BLaER1 (cell line): Measurements from ENCODE around the gene WNT6.

ENCODE experiments used
- H3K27ac ChIP-seq: shearing (Covaris generic); formaldehyde crosslinking; 2 replicates; pipeline ENCODE4 v1.8.1; 2022
- H3K27me3 ChIP-seq: shearing (Covaris generic); formaldehyde crosslinking; 2 replicates; pipeline ENCODE4 v1.8.1; 2022
- H3K36me3 ChIP-seq: shearing (Covaris generic); formaldehyde crosslinking; 2 replicates; pipeline ENCODE4 v1.8.1; 2022
- H3K4me1 ChIP-seq: shearing (Covaris generic); formaldehyde crosslinking; 2 replicates; pipeline ENCODE4 v1.8.1; 2022
- H3K4me2 ChIP-seq: shearing (Covaris generic); formaldehyde crosslinking; 2 replicates; pipeline ENCODE4 v1.8.1; 2022
- H3K4me3 ChIP-seq: shearing (Covaris generic); formaldehyde crosslinking; 2 replicates; pipeline ENCODE4 v1.8.1; 2022
- H3K9ac ChIP-seq: shearing (Covaris generic); formaldehyde crosslinking; 2 replicates; pipeline ENCODE4 v1.8.1; 2022
- H3K9me3 ChIP-seq: shearing (Covaris generic); formaldehyde crosslinking; 2 replicates; pipeline ENCODE4 v1.8.1; 2022
- H4K20me1 ChIP-seq: shearing (Covaris generic); formaldehyde crosslinking; 2 replicates; pipeline ENCODE4 v1.8.1; 2022
- Cebpa-rat ChIP-seq: shearing (Covaris generic); IDR thresholded peaks from 2 replicates; pipeline ENCODE4 v1.8.1; 2022

Gene WNT6

DNA sequence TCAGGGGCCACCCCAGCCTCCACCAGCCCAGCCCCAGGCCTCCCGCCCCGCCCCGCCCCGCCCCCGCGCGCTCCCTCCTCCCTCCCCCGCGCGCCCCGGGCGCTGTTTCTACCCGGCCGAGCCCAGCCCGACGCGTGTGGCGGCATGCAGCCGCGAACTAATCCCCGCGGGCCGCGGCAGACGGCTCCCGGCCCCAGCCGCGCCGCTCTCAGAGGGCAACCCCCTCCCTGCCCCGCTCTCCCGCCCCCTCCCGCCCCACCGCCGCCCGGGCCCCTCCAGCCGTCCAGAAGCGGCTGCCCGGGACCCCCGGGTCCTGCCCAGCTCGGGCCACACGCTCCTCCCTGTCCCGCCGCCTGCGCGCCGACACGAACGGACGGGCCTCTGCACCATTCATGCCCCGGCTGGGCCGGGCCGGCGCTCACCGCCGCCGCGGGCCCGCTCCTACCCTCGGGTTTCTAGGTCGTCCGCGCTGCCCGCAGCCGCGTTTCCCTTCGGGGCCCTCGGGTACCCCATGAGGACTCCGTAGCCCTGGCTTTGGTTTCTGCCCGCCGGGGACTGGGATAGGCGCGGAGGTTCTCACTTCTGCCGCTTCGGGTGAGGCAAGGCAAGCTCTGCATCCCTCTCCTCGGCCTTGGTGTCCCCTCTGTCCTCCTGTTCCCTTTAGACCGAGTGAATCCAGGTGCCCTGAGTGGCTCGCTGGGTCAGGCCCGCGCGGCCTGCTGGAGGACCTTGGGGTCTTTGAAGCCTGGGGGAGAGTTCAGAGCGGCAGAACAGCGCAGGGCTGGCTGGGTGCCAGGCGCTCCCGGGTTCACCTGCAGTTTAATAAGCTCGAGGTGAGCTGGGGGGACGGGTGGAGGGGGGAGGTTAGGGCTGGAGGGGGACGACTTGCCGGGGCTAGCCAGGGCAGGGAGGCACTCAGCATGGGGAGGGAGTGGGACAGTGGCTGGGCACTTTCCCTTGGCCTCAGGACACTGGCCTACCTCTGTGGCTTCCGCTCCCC, 24.2 kb downstream of the WNT6 start:
- Histone ChIP-seq H3K36me3 (no peaks in the 10 kb centered on the region), H3K4me1 (peaks cover 80% of the 10 kb centered on the region), H3K27me3 (peaks cover 67% of the 10 kb centered on the region), H3K9me3 (no peaks in the 10 kb centered on the region), H3K4me2 (peak overlapping the region; percentile 95), H3K27ac (no peak overlapping the region), H4K20me1 (peaks cover 46% of the 10 kb centered on the region), H3K9ac (no peak overlapping the region), H3K4me3 (peak overlapping the region; percentile 61)
- no peak for TF ChIP-seq Cebpa-rat

DNA sequence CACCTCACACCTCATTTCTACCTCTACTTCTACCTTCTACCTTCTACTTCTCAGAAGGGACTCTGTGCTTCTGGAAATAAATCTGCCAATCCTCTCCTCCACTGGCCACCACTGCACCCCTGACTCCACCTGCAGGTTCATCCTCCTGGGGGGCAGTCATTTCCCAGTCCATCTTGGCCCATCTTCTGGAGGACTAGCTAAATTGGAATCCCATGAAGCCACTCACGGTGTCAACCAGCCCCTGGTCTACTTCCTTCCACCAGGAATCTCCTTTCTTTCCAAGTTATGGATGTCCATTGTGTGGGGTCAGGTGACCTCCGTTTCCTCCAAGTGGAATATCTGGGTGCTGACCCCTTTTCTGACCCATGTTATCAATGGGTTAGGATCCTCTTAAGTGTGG, 24.9 kb downstream of the WNT6 start:
- H3K9me3 ChIP-seq = no peaks in the 10 kb centered on the region
- H3K4me1 ChIP-seq = peaks cover 74% of the 10 kb centered on the region
- peaks cover 42% of the 10 kb centered on the region for H4K20me1 ChIP-seq
- no peaks in the 10 kb centered on the region for H3K36me3 ChIP-seq
- no peak for TF ChIP-seq Cebpa-rat
- H3K4me3 ChIP-seq = no peak overlapping the region
- H3K9ac ChIP-seq = no peak overlapping the region
- peaks cover 61% of the 10 kb centered on the region for H3K27me3 ChIP-seq
- H3K4me2 ChIP-seq = peak overlapping the region; percentile 95; the same call in 1 of the 2 replicates
- no peak overlapping the region for H3K27ac ChIP-seq

GRCh38 chr2:218885981-218886947, 26.7 kb downstream of the WNT6 start:
- Histone ChIP-seq H3K36me3 (no peaks in the 10 kb centered on the region), H3K4me3 (no peak overlapping the region), H3K27me3 (peaks cover 44% of the 10 kb centered on the region), H3K9me3 (no peaks in the 10 kb centered on the region), H3K4me1 (peaks cover 59% of the 10 kb centered on the region), H3K27ac (no peak overlapping the region), H3K9ac (no peak overlapping the region), H3K4me2 (peak overlapping the region; percentile 68), H4K20me1 (peaks cover 24% of the 10 kb centered on the region)
- TF ChIP-seq Cebpa-rat = no peak

DNA sequence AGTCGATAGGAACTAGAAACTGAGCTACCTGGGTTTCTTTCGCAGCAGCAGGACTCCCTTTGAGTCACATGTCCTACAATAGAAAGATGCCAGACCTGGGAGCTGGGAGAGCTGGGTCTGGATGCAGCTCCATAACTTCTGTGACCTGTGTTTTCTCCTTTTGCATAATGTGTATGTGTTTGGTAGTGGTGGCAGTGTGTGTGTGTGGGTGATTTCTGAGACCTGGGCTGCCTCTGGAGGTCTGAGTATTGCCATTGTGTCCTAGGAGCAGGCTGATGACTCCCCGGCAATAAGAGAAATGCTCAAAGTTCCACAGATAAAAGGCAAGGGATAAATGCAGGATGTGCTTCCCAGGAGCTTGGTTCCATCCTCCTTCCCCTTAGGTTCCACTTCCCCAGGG, 27.5 kb downstream of the WNT6 start:
- peaks cover 35% of the 10 kb centered on the region for H3K27me3 ChIP-seq
- H3K4me1 ChIP-seq = peaks cover 63% of the 10 kb centered on the region
- H3K27ac ChIP-seq = no peak overlapping the region
- H4K20me1 ChIP-seq = peaks cover 16% of the 10 kb centered on the region
- TF ChIP-seq Cebpa-rat = no peak
- peak overlapping the region; percentile 68 for H3K4me2 ChIP-seq
- no peaks in the 10 kb centered on the region for H3K36me3 ChIP-seq
- no peak overlapping the region for H3K4me3 ChIP-seq
- no peaks in the 10 kb centered on the region for H3K9me3 ChIP-seq
- H3K9ac ChIP-seq = no peak overlapping the region

DNA sequence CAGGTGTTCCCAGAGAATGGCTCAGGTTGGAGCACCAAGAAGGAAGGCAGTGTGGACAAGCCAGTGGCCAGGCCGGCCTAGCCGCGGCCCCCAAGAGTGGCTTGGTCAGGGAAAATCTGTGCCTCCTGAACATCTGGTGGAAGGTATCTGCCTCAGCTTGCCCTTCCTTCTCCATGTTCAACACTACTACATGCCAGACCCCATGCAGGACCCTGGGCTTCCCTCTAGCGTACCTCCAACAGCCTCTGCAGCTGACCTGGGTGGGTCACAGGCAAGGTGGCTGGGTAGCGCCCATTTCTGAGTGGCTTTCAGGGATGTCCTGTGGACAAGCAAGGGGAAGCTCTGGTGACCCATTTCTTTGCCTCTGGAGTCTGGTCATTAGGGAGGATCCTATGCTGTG, 28.7 kb downstream of the WNT6 start:
- Histone ChIP-seq H4K20me1 (0 out of 2 replicates have a peak, but pooled peaks cover 4% of the 10 kb centered on the region), H3K4me3 (no peak overlapping the region), H3K4me1 (peaks cover 63% of the 10 kb centered on the region), H3K27ac (no peak overlapping the region), H3K9me3 (no peaks in the 10 kb centered on the region), H3K36me3 (no peaks in the 10 kb centered on the region), H3K27me3 (peaks cover 23% of the 10 kb centered on the region), H3K4me2 (no peak overlapping the region), H3K9ac (no peak overlapping the region)
- no peak for TF ChIP-seq Cebpa-rat

- H3K4me3 ChIP-seq = no peak overlapping the region
- H4K20me1 ChIP-seq = no peaks in the 10 kb centered on the region
- peaks cover 16% of the 10 kb centered on the region for H3K27me3 ChIP-seq
- peaks cover 66% of the 10 kb centered on the region for H3K4me1 ChIP-seq
- TF ChIP-seq Cebpa-rat = no peak
- H3K9me3 ChIP-seq = no peaks in the 10 kb centered on the region
- H3K4me2 ChIP-seq = no peak overlapping the region
- no peak overlapping the region for H3K27ac ChIP-seq
- H3K36me3 ChIP-seq = no peaks in the 10 kb centered on the region
- no peak overlapping the region for H3K9ac ChIP-seq
These were observed 30.3 kb downstream of the WNT6 start for GRCh38 chr2:218889937-218890336.

- Histone ChIP-seq H3K4me2 (no peak overlapping the region), H3K36me3 (no peaks in the 10 kb centered on the region), H3K27ac (no peak overlapping the region), H3K27me3 (peaks cover 14% of the 10 kb centered on the region), H3K9ac (no peak overlapping the region), H3K4me1 (peaks cover 66% of the 10 kb centered on the region), H4K20me1 (no peaks in the 10 kb centered on the region), H3K4me3 (no peak overlapping the region), H3K9me3 (no peaks in the 10 kb centered on the region)
- TF ChIP-seq Cebpa-rat = no peak
These were observed 30.8 kb downstream of the WNT6 start for GRCh38 chr2:218890369-218890768.

DNA sequence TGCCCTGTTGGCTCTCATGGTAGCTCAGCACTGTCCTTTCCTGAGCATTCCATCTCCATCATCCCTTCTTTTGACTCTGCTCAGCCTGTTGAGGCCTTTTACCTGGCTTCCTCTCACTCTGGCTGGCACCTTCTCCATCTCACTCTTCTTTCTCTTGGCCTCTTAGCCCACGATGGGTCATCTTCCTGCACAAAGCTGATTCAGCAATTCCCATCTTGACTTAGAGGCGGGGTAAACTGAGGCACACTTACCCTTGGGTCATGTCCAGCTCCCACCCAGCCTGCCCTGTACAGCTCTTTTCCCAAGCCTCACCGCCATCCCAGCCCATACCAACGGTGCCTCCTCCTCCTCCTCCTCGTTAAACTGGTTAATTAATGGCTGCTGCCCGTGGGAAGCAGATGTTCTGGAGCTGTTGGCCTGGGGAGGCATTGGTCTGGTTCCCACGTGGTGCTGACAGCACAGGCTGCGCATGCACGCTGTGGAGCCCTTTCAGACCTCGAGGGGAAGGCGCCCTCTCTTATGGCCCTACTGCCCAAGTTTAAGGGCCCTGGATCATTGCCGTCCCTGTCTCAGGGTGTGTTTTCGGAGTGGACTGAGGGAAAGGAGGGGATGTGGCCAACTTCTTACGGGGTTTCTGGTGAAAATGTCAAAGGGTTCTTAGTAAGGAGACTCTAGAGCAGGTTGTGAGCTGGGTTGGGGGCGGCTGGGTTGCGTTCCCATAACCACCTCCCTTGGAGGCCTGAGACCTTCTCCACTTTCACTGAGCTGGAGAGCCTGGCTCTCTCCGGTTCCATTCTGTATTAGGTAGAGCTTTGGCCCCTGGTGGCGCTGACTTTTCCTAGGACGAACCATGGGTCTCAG, 31.9 kb downstream of the WNT6 start:
- Histone ChIP-seq H4K20me1 (peaks cover under 1% of the 10 kb centered on the region; the same call in 1 of the 2 replicates), H3K4me3 (no peak overlapping the region), H3K4me1 (peaks cover 66% of the 10 kb centered on the region), H3K9me3 (no peaks in the 10 kb centered on the region), H3K27ac (peak overlapping the region; percentile 70; the same call in 1 of the 2 replicates), H3K4me2 (peak overlapping the region; percentile 100), H3K27me3 (peaks cover 9% of the 10 kb centered on the region; the same call in 1 of the 2 replicates), H3K9ac (no peak overlapping the region), H3K36me3 (no peaks in the 10 kb centered on the region)
- no peak for TF ChIP-seq Cebpa-rat
